Left colon (tissue), 2 donors: ENCODE measurements around the gene ADARB1. TPM values are rescaled to one million over a fixed set of nuclear protein-coding genes. Genes with fewer than 3 reads are reported as not detected.

Source experiments
- ATAC-seq: fragments of 200-7000 bp; cut with Tn5 transposase; one replicate; pipeline ENCODE4 v1.9.1; 2020; ENCODE audit warnings: mild to moderate bottlenecking, moderate library complexity
- DNase-seq, 2 donors: peaks; one replicate each; pipeline ENCODE4 v3.0.0-alpha.2; 2020
- intact Hi-C, 2 donors: fragments of 100-400 bp; cut with DNase I in 1 of 2; cut with micrococcal nuclease in 1 of 2; formaldehyde crosslinking; loops; one replicate each; pipeline versions ENCODE4 v1.11.2 to v1.14.0; 2022; cut with DNase I, micrococcal nuclease
- total RNA-seq, 2 donors: library from RNA; stranded (reverse); fragmentation: NEBNext Ultra II Directional; extraction: Animal tissue kit (Norgen Biotek cat#: 25700); gene quantifications; one replicate each; pipeline ENCODE4 v1.2.1, GENCODE V29; 2021
- donor health status: DM: no; HTN: no; CAD: no.
- donor health status: DM: yes; HTN: yes; CAD: no.

The ADARB1 gene
- total RNA-seq, 2 donors from 2014 or later = 6.9 to 12.4 TPM

- DNase-seq (no peak), ATAC-seq (no peak)
- intact Hi-C loops = no loop called here
Observed at GRCh38 chr21:45071874-45072737, 2.3 kb upstream of the ADARB1 start.

- DNase-seq = peak in 1 of 2 donors; percentile 30
- intact Hi-C loops = no loop called here
- ATAC-seq = no peak
Observed at GRCh38 chr21:45072738-45073300, 1.6 kb upstream of the ADARB1 start.

DNA sequence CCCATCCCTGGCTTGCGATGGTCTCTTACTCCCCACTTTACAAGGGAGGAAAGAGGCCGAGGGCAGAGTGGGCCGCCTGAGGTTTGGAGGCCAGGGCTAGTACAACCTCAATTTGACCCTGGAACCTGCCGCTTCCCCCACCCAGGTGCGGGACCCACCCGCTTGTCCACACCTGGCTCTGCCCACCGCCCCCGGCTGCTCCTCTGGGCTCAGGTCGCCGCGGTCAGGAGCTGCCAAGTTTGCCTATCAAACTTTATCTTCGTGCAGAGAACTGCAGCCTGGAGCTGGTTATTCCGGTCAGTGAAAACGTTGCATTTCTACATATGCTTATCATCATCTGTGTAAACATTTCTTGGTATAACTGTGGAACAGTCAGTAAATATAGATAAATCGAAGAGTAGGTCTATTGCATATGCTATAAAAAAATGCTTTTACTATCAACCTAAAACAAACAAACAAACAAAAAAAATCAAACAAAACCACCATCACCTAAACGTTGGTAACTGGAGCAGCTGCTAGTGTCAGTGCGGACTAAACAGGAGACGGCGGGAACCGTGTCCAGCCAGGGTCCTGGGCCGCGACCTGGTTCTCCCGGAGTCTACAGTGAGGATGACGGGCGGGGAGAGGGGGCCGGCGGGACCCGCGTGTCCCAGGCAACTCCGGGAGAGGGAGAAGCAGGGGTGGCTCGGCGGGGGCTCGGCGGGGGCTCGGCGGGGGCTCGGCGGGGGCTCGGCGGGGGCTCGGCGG lies 906 bp upstream of the ADARB1 start:
- intact Hi-C loops = no loop called here
- peak; percentile 43 for ATAC-seq
- peak; percentile 49 to 54 for DNase-seq

DNA sequence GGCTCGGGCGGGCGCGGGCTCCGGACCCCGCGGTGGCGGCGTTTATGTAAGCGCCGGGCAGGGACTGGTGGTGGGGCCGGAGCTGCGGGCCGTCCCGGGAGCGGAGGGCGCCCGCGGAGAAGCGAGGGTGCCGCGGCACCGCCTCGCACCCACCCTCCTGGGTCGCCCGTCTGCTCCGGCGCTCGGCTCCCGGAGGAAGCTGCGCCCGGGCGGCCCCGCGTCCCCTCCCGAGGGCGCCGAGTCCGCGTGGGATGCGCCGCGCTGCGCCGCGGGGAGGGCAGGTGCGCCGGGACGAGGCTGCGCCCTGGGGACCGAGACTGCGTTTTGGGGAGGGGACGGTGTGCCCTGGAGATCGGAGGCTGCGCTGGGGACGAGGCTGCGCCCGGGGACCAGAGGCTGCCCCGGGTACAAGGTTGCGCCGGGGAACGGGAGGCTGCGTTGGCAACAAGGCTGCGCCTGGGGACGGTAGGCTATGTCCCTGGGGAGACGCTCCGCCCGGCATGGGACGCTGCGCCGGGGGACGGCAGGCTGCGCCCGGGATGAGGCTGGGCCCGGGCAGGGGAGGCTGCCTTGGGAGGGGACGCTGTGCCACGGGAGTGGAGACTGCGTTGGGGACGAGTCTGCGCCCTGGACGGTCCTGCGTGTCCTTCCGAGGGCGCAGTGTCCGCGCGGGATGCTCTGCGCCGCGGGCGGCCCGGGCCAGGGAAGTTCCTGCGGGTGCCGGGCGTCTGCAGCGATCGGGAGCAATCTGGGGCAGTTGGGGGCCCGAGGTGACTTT lies 627 bp downstream of the ADARB1 start:
- ATAC-seq = peak; percentile 33
- DNase-seq = peak in 1 of 2 donors; percentile 44

GRCh38 chr21:45075596-45076244 lies 1.3 kb downstream of the ADARB1 start:
- ATAC-seq = no peak
- intact Hi-C loops = no loop called here
- DNase-seq = no peak

More for the DNA sequence above, 627 bp downstream of the ADARB1 start:
- intact Hi-C loops = no loop called here

DNA sequence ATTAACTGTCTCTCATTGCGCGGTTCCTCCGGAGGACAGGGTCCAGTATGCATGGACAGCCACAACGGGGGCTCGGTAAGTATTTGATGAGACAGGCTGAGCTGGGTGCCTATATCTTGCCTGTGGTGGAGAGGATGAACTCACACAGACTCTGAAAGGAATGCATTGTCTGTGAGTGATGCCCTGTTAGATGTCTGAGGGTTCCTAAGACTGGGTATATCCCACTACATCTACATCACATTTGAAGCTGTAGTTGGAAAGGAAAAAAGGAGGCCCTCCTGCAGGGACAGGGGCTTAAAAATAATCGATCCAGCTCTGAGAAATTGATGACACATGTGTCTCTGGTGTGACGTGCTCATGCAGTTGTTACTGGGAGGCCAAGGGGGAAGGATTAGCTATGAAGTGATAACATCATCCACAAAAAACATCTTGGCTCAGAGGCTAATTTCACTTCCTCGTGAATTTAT lies 1.9 kb downstream of the ADARB1 start:
- no peak for ATAC-seq
- intact Hi-C loops = no loop called here
- no peak for DNase-seq

DNA sequence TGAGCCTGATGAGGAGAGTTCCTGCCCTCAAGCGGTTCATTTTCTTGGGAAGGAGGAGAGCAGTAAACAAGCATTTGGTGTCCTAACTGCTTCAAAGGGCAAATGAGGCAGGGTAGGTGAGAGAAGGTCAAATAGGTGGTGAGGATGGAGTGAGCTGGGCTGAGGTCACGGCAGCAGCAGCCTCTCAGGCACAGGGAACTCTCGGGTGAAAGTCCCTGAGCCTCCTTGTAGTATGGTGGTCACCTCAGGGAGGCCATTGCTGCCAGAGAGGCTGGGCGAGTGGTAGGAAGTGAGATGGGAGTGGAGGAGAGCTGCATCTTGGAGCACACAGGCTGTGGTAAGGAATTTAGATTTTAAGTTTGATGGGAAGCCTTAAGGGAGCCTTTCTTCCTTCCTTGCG lies 4.0 kb downstream of the ADARB1 start:
- intact Hi-C loops = no loop called here
- no peak for DNase-seq
- no peak for ATAC-seq

DNA sequence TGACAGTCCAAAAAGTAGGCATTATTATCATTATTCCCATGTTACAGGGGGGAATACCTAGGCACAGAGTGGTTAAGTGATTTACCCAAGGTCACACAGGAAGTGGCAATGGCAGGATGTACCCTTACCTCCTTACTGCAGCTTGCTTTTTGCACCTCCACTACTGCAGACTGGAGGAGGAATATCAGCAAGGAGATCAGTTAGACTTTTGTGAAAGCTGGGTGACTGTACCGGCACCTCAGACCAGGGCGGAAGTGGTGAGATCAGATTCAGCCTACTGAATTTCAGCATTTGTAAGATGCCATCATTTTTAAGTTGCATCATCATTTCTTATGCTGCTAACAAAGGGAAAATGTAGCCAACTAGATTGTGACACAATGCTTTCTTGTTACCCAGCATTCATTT lies 4.5 kb downstream of the ADARB1 start:
- ATAC-seq (no peak), DNase-seq (no peak)
- intact Hi-C loops = no loop called here

GRCh38 chr21:45079351-45079750 lies 5.0 kb downstream of the ADARB1 start:
- ATAC-seq (no peak), DNase-seq (no peak)
- intact Hi-C loops = no loop called here

DNA sequence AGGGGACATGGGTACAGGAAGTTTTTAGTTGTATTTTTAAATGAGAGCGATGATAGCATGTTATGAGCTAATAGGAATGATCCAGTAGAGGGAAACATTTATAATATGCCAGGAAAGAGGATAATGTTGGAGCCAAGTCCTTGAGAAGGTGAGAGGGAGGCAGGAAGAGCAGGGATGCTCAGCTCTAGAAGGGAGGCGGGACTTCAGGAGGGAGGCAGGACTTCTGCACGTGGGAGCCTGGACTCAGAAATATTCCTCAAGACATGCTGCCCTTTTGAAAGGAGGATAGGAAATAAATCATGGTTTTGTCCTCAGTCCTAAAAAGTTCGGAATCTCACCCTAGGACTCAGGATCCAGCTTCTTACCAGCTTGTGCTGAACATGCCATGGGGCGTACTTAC lies 5.9 kb downstream of the ADARB1 start:
- no peak for DNase-seq
- intact Hi-C loops = no loop called here
- ATAC-seq = no peak

DNA sequence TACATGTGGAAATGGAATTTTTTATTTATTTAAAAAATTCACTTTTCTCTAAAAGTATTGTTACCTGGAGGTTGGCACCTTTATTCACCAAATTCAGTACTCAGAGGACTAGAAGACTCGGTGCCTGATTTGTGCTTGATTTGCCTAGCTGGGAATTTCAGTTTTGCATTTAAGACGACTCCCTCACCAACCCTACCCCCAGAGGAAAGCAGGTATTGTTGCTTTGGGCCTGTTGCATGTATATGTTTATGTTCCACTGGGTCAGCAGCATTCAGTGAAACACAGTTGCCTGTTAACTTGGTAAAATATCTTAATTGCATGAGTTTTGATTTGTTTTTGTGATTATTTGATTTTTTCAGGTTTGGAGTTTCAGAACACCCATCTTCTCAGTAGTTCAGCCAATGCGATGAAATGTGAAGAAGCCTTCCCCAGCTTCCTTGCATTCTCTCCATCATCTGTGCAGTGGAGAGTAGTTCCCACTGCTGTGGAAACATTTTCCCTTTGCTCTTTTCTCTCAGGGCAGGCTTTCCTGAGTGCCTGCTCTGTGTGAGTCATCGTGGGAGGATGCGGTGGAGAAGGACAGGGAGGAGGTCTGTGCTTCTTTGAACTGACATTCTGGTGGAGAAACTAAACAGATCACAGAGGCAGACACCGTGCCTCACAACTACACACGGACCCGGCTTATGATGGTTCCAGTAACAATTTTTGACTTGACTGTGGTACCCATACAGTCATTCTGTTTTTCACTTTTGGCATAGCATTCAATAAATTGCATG lies 6.4 kb downstream of the ADARB1 start:
- DNase-seq (no peak), ATAC-seq (peak; percentile 30)
- intact Hi-C loops = no loop called here

GRCh38 chr21:45081636-45082035 lies 7.3 kb downstream of the ADARB1 start:
- no peak for DNase-seq
- ATAC-seq = no peak
- intact Hi-C loops = no loop called here

GRCh38 chr21:45082736-45083135 lies 8.4 kb downstream of the ADARB1 start:
- no peak for ATAC-seq
- DNase-seq = no peak
- intact Hi-C loops = no loop called here

DNA sequence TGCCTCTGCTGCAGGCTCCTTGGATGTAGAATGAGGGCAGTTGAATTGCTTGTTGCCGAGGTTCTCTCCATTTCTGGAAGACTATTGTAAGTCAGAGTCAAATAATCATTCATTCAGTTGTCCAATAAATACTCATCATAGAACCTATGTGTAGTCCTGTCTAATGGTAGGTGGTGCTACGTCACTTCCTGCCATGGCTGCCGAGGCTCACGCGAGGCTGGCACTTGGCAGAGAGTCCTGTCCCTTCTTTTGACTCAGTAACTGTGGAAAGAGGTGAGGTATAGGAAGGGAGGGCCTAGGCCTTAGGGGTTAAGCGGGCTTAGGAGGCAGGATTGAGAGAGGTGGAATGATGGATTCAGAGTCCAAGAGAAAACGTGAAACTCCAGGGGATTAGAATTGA lies 9.7 kb downstream of the ADARB1 start:
- DNase-seq (no peak), ATAC-seq (no peak)
- intact Hi-C loops = no loop called here

- DNase-seq (no peak), ATAC-seq (no peak)
- intact Hi-C loops = no loop called here
Observed at GRCh38 chr21:45084881-45085536, 10.6 kb downstream of the ADARB1 start.

- ATAC-seq = no peak
- intact Hi-C loops = no loop called here
- DNase-seq = no peak
Observed at GRCh38 chr21:45085700-45086099, 11.3 kb downstream of the ADARB1 start.

- intact Hi-C loops = no loop called here
- no peak for ATAC-seq
- DNase-seq = no peak
Observed at GRCh38 chr21:45086337-45086958, 12.1 kb downstream of the ADARB1 start.
